Nephron progenitor cell (in vitro differentiated cells): ENCODE results near the gene TAF13.
"Not testable (repeated sequence)": the region's sequence is repeated elsewhere in the genome, so short reads cannot be mapped to it uniquely, and the experiment has no call there.

ENCODE experiments used
- DNase-seq: peaks from one replicate; pipeline ENCODE4 v3.0.0; 2021
- H3K27ac Mint-ChIP-seq: 2 replicates; pipeline ENCODE4 v1.8.0; 2021; ENCODE audit warnings: mild to moderate bottlenecking, moderate library complexity, mixed read lengths
- H3K27me3 Mint-ChIP-seq: 2 replicates; pipeline ENCODE4 v1.8.0; 2021; ENCODE audit warnings: mild to moderate bottlenecking, low read depth, mixed read lengths; ENCODE audit not compliant: poor library complexity
- H3K36me3 Mint-ChIP-seq: 2 replicates; pipeline ENCODE4 v1.8.0; 2021; ENCODE audit warnings: low read depth, mixed read lengths
- H3K4me1 Mint-ChIP-seq: 2 replicates; pipeline ENCODE4 v1.8.0; 2021; ENCODE audit warnings: mixed read lengths
- H3K4me3 Mint-ChIP-seq: 2 replicates; pipeline ENCODE4 v1.8.0; 2021; ENCODE audit warnings: mild to moderate bottlenecking, moderate library complexity, mixed read lengths
- H3K9me3 Mint-ChIP-seq: 2 replicates; pipeline ENCODE4 v1.8.0; 2021; ENCODE audit warnings: mild to moderate bottlenecking, moderate library complexity, mixed read lengths
- CTCF ChIP-seq: fragments of 200-600 bp; sonication (generic); IDR thresholded peaks from 2 replicates; pipeline ENCODE4 v1.5.0; 2021; ENCODE audit warnings: antibody characterized with exemption

The TAF13 gene

GRCh38 chr1:109024646-109025045 lies 51.2 kb downstream of the TAF13 start:
- peaks cover 2% of the 10 kb centered on the region for H3K27me3 Mint-ChIP-seq
- no peak overlapping the region for H3K4me3 Mint-ChIP-seq
- no peak for TF ChIP-seq CTCF
- DNase-seq: no peak
- H3K4me1 Mint-ChIP-seq: peaks cover under 1% of the 10 kb centered on the region
- peaks cover 18% of the 10 kb centered on the region for H3K36me3 Mint-ChIP-seq
- no peaks in the 10 kb centered on the region for H3K9me3 Mint-ChIP-seq
- H3K27ac Mint-ChIP-seq: no peak overlapping the region

GRCh38 chr1:109020693-109021257 lies 55.0 kb downstream of the TAF13 start:
- H3K4me3 Mint-ChIP-seq: no peak overlapping the region
- no peaks in the 10 kb centered on the region for H3K4me1 Mint-ChIP-seq
- H3K27ac Mint-ChIP-seq: no peak overlapping the region
- peaks cover 13% of the 10 kb centered on the region for H3K9me3 Mint-ChIP-seq
- no peak for TF ChIP-seq CTCF
- no peak for DNase-seq
- H3K27me3 Mint-ChIP-seq: no peaks in the 10 kb centered on the region
- peaks cover 44% of the 10 kb centered on the region for H3K36me3 Mint-ChIP-seq

GRCh38 chr1:109017719-109018118 lies 58.1 kb downstream of the TAF13 start:
- H3K27me3 Mint-ChIP-seq, DNase-seq: not testable (repeated sequence)
- H3K9me3 Mint-ChIP-seq: peaks cover 13% of the 10 kb centered on the region

GRCh38 chr1:109017134-109017533 lies 58.7 kb downstream of the TAF13 start:
- H3K27me3 Mint-ChIP-seq: no peaks in the 10 kb centered on the region
- no peak for TF ChIP-seq CTCF
- no peak overlapping the region for H3K4me3 Mint-ChIP-seq
- H3K9me3 Mint-ChIP-seq: peaks cover 13% of the 10 kb centered on the region
- peaks cover 47% of the 10 kb centered on the region for H3K36me3 Mint-ChIP-seq
- H3K27ac Mint-ChIP-seq: no peak overlapping the region
- no peaks in the 10 kb centered on the region for H3K4me1 Mint-ChIP-seq
- no peak for DNase-seq

More at GRCh38 chr1:109017719-109018118, 58.1 kb downstream of the TAF13 start:
- not testable (repeated sequence) for H3K27ac Mint-ChIP-seq, H3K4me3 Mint-ChIP-seq, H3K4me1 Mint-ChIP-seq
- peaks cover 51% of the 10 kb centered on the region for H3K36me3 Mint-ChIP-seq
